KG1 (cell line): ENCODE measurements around the gene SOS2.
"Not testable (repeated sequence)": the region's sequence is repeated elsewhere in the genome, so short reads cannot be mapped to it uniquely, and the experiment has no call there.

ENCODE experiments used
- DNase-seq: peaks from one replicate; lab custom pipeline; 2025; lab: John Stamatoyannopoulos, UW

Gene SOS2

GRCh38 chr14:50225974-50226297, 5.4 kb downstream of the SOS2 start:
- DNase-seq: no peak

- DNase-seq: no peak
These were observed 6.1 kb downstream of the SOS2 start for GRCh38 chr14:50225067-50225973.

DNA sequence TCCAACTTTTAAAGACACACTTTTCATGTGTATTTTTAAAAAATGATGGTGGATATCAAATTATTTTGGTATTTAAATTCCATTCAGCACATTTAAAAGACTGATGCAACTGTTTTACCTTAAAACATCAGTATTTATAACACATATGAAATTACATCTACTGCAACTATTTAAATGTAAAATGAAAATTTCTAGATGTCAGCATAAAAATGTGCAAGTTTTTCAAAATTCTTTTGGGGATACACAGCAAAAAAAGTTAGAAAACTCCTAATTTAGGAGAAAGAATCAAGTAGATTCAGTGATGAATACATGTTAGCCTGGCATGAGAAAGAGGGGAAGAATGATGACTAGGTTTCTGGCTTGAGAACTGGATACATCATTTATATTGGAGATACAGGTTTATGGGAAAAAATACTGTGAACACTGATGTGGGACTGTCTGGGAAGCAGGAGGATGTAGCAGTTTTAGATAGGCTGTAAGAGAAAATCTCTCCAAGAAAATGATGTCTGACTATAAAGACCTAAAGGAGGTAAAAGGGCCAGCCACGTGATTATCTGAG, 9.2 kb downstream of the SOS2 start:
- no peak for DNase-seq

DNA sequence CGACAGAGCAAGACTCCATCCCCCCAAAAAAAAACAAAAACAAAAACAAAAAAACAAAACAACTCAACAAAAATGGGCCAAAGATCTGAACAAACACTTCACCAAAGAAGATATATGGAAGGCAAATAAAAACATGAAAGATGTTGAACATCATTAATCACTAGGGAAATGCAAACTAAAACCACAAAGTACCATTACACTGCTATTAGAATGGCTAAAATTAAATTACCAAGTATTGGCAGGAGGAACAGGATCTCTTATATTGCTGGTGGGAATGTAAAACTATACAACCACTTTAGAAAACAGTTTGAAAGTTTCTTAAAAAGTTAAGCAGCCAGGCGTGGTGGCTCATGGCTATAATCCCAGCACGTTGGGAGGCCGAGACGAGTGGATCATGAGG, 12.9 kb downstream of the SOS2 start:
- no peak for DNase-seq

DNA sequence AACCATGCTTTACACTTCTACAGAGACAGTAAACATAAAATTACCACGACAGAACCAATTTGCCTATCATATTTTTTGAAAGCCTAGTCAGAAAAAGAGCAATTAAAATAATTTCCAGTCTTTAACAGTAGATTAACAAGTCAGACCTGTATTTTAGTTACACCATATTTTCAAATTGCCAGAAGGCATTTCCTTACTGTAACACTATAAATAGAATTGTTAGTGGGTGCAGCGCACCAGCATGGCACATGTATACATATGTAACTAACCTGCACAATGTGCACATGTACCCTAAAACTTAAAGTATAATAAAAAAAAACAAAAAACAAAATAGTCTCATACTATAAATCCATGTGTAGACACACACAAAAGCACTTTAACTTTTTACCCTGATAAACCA, 16.0 kb downstream of the SOS2 start:
- no peak for DNase-seq

GRCh38 chr14:50213795-50214194, 17.6 kb downstream of the SOS2 start:
- DNase-seq: no peak

DNA sequence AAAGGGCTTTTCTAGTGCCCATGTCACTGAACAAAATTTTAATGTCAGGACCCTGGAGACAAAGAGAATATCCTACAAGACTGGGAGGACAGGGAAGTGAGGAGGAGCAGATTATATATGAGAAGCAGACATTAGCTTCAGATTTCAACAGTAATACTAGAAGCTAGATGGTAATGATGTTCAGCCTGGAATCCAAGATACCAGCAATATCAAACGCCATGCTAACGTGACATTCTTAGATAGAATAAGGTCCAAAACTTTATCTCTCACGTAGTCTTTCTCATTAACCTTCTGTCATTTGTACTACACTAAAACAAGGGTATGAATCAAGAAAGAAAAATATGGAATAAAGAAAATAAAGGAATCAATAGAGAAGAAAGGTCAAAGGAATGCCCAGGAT, 18.7 kb downstream of the SOS2 start:
- DNase-seq: no peak

DNA sequence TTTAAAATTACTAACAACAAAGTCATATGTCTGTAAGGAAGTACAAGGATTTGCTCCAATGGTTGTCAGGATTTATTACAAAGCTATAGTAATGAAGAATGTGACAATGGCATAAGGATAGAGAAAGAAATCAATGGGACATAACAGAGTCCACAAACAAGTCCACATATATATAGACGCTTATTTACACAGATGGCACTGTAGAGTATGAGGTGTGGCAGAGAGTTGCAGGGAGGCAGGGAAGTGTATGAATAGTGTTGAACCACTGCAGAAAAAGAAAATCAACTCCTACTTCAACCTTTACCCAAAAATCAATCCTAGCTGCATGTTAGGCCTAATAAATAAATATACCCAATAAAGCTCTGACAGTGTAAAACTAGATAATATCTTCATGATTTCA, 21.3 kb downstream of the SOS2 start:
- no peak for DNase-seq

DNA sequence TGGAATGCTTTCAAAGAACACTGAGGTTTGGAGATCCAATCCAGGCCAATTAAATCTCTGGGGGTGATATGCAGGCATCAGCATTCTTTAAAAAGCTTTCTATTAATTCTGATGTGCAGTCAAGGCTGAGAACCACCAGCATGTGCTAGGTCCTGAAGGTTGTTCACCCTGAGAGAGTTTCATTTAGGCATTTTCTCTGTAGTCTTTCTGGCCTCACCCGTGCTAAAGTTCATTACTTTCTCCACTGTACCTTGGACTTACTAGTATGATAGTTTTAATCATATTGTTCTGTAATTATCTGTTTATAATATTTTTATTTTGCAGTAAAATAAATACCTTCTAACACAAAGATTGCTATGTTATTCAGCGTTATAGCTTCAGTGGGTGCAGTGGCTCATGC, 32.9 kb downstream of the SOS2 start:
- DNase-seq: no peak

DNA sequence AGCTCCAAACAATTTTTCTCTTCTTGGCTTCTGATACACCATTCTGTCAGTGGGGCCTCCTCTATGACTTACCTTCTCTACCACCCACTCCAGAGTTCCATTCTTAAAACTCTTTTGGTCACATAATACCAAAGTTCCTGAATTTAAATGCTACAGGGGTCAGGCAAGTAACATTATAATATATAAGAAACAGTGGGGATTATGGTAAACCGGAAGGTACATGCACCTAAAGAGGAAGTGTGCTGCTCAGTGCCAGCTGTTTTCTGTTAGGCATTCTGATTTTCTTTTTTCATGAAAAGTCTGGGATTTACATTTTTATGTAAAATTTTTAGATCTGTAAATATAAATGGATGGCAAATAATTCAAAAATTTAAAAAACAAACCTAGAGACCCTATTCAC, 39.9 kb downstream of the SOS2 start:
- DNase-seq: no peak

- no peak for DNase-seq
These were observed 45.3 kb downstream of the SOS2 start for GRCh38 chr14:50186107-50186506.

DNA sequence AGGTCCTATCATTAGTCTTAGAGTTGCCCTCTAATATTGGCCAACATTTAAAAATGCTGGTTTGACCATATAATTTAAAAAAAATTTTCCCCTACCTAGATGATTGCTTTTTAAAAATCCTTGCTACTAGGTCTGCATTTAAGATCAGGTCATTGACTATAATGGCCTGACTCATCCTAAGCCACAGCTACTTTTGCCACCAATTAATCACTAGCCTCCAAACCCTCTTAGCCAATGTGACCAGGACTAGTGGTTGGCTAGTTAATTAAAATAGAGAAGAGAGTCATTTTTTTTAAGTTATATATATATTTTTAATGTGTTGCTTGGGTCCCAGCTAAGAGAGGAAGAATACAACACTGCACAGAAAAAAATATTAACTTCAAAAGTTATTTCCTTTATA, 57.5 kb downstream of the SOS2 start:
- DNase-seq: no peak

DNA sequence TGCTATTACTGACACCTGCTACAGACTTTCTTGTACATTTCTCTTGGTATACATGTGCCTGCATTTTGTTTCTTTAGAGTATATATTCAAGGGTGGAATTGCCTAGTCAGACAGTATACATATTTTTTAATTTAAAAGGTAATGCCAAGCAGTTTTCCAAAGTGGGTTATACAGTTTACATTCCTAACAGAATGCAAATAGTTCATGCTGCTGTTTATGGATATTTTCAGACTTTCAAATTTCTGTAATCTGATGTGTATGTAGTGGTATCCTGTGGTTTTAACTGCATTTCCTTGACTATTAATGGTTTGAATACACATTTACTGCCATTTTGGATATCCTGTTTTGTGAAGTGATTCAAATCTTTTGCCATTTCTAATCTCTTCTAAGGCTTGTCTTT, 59.5 kb downstream of the SOS2 start:
- DNase-seq: no peak

- DNase-seq: not testable (repeated sequence)
These were observed 64.0 kb downstream of the SOS2 start for GRCh38 chr14:50167381-50167780.

DNA sequence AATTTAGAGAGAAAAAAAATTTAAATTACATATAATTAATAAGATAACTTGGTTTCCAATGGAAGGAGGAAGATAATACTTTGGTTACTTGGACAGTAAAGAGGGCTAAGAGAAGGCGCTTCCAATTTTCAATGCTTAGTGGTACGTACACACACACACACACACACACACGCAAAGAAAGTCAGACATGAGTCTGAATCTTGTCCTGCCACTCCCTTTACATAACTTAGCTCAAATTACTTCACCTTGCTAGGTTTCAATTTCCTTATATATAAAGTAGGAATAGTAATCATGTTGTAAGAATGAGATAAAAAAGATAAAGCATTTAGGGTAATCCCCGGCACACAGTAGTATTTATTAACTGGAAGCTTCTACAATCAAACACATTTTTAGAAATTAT, 75.3 kb downstream of the SOS2 start:
- DNase-seq: no peak

- DNase-seq: no peak
These were observed 82.6 kb downstream of the SOS2 start for GRCh38 chr14:50148799-50149198.

DNA sequence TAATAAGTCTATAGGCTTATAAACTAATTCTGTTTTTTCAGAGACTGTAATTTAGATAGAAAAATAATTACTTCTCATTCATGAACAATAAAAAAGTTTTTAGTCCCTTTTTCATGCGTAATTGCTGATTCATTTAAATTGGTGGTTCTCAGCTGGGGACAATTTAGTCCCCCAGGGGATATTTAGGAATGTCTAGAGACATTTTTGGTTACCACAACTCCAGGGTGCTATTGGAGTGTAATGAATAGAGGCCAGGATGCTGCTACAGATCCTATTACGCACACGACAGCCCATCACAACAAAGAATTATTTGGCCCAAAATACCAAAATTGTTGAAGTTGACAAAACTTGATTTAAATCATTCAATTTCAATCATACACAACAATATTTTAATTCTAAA, 92.2 kb downstream of the SOS2 start:
- no peak for DNase-seq

- no peak for DNase-seq
These were observed 103.6 kb downstream of the SOS2 start for GRCh38 chr14:50127802-50128201.

DNA sequence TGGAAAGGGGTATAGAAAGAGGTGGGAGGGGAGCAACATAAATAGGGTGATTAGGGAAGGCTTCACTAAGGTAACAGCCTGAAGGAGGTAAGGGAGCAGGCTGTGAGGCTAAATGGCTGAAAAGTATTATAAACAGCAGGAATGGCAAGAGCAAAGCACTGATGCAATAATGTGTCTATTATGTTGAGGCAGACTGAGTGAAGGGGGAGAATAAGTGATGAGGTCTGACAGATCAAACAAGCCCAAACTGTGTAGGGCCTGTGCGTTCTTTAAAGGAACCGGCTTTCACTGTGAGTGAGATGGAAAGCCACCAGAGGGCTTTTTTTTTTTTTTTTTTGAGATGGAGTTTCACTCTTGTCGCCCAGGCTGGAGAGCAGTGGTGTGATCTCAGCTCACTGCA, 108.3 kb downstream of the SOS2 start:
- DNase-seq: no peak

DNA sequence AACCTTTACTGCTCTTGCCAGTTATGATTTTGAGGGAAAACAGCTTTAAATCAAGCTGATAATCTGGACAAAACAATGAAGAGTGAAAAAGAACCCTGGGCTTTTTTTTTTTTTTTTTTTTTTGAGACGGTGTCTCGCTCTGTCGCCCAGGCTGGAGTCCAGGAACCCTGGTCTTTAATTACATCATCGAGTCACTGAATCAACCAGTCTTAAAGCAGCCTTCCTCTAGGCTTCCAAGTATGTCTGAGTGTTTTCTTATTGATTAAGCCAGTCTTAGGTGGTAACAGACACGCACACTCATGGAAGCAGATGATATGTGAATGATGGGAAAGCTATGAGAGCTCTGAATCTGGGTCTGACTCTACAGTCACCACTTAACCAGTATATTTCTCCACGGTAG, 109.1 kb downstream of the SOS2 start:
- no peak for DNase-seq

- no peak for DNase-seq
These were observed 109.9 kb downstream of the SOS2 start for GRCh38 chr14:50121486-50121885.

- no peak for DNase-seq
These were observed 113.9 kb downstream of the SOS2 start for GRCh38 chr14:50117456-50117855.

DNA sequence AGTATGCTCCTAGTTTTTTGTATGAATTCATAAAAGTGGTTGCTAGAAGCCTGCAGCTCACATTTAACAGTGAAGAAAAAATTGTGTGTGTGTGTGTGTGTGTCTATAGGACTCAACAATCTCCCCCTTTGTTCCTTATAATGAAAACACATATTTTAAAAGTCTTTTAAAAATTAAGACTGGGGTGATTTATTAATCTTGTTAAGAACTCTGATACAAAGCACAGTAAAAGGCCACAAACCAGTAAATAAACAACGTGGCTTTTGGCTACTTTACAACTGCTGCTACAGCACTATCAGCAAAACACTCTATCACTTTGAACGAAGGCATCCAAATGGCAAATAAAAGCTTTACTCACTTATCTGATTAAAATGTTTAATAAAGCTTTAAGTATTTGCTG, 114.4 kb downstream of the SOS2 start:
- no peak for DNase-seq
